A673 (cell line): ENCODE results near the gene MICU1. TPM values are rescaled to one million over a fixed set of nuclear protein-coding genes. Genes with fewer than 3 reads are reported as not detected.
"Not testable (repeated sequence)": the region's sequence is repeated elsewhere in the genome, so short reads cannot be mapped to it uniquely, and the experiment has no call there.

Experiments
- BruUV-seq: library from RNA; stranded (reverse); fragments of 400-500 nt; replicated peaks from 2 replicates; lab custom pipeline; 2021; lab: Mats Ljungman, UMichigan
- CTCF ChIA-PET: fragments of 300-600 bp; sonication (Branson Sonifier 250); formaldehyde crosslinking; loops from one replicate; lab custom pipeline; 2022; ENCODE audit warnings: antibody characterized with exemption; lab: Charles Lee
- POLR2A ChIA-PET: fragments of 300-600 bp; sonication (Branson Sonifier 250); formaldehyde crosslinking; loops from one replicate; lab custom pipeline; 2022; ENCODE audit warnings: antibody characterized with exemption; ENCODE audit not compliant: low non-redundant PET; lab: Charles Lee
- DNase-seq: peaks from one replicate; pipeline ENCODE4 v3.0.0-alpha.2; 2015; ENCODE audit warnings: low spot score
- H3K27ac ChIP-seq: fragments of 200-600 bp; sonication (generic); 2 replicates; pipeline ENCODE4 v1.5.1; 2016; ENCODE audit warnings: mixed run types, low read depth, mild to moderate bottlenecking, mixed read lengths, antibody characterized with exemption, low read length; ENCODE audit not compliant: poor library complexity, severe bottlenecking
- H3K27me3 ChIP-seq: fragments of 200-600 bp; sonication (generic); replicated peaks from 2 replicates; pipeline ENCODE4 v1.6.1; 2017; ENCODE audit warnings: mixed run types, low read depth, mild to moderate bottlenecking, mixed read lengths, antibody characterized with exemption, low read length; ENCODE audit not compliant: insufficient read depth, poor library complexity
- H3K36me3 ChIP-seq: fragments of 200-600 bp; sonication (generic); 2 replicates; pipeline ENCODE4 v1.6.1; 2016; ENCODE audit warnings: mixed run types, mild to moderate bottlenecking, mixed read lengths, antibody characterized with exemption, low read length; ENCODE audit not compliant: insufficient read depth, poor library complexity, severe bottlenecking
- H3K4me1 ChIP-seq: fragments of 200-600 bp; sonication (generic); 2 replicates; pipeline ENCODE4 v1.6.1; 2017; ENCODE audit warnings: mixed run types, mild to moderate bottlenecking, mixed read lengths, antibody characterized with exemption, low read length; ENCODE audit not compliant: insufficient read depth, poor library complexity, severe bottlenecking
- H3K4me3 ChIP-seq: fragments of 200-600 bp; sonication (generic); 2 replicates; pipeline ENCODE4 v1.5.1; 2016; ENCODE audit warnings: low read depth, mixed run types, mild to moderate bottlenecking, mixed read lengths, low read length; ENCODE audit not compliant: poor library complexity, severe bottlenecking
- H3K9me3 ChIP-seq: fragments of 200-600 bp; sonication (generic); 2 replicates; pipeline ENCODE4 v1.6.1; 2016; ENCODE audit warnings: mixed run types, low read depth, mild to moderate bottlenecking, mixed read lengths, antibody characterized with exemption, low read length; ENCODE audit not compliant: poor library complexity, severe bottlenecking
- CTCF ChIP-seq: fragments of 300-800, 200-600 bp; sonication (generic); conservative IDR thresholded peaks from 2 replicates; pipeline ENCODE4 v1.5.1; 2017; ENCODE audit warnings: low read depth, mild to moderate bottlenecking, antibody characterized with exemption, low read length, moderate library complexity, mixed read lengths
- EZH2 ChIP-seq: fragments of 200-600 bp; sonication (generic); IDR thresholded peaks from 2 replicates; pipeline ENCODE4 v1.6.1; 2017; ENCODE audit warnings: borderline replicate concordance, low read depth, mild to moderate bottlenecking, mixed read lengths, antibody characterized with exemption, low read length; ENCODE audit not compliant: poor library complexity, severe bottlenecking
- intact Hi-C: fragments of 100-400 bp; cut with micrococcal nuclease; formaldehyde crosslinking; loops from one replicate; pipeline ENCODE4 v1.10.0; 2022; ENCODE audit not compliant: unreplicated experiment
- total RNA-seq: library from RNA; stranded (reverse); gene quantifications from 2 replicates; pipeline ENCODE4 v1.2.3, GENCODE V29; 2021

Gene MICU1
- total RNA-seq, 1 experiment from 2014 or later, result 37.7 TPM

- intact Hi-C loops, result no loop called here
- POLR2A ChIA-PET, result no interaction called here
- Histone ChIP-seq H3K36me3 (no peaks in the 10 kb centered on the region), H3K4me3 (no peak overlapping the region), H3K27me3 (no peaks in the 10 kb centered on the region), H3K4me1 (no peaks in the 10 kb centered on the region), H3K27ac (no peak overlapping the region), H3K9me3 (no peaks in the 10 kb centered on the region)
- BruUV-seq, result no TSS peak
- CTCF ChIA-PET, result no interaction called here
- no peak for TF ChIP-seq CTCF
- TF ChIP-seq EZH2, result no peak
- no peak for DNase-seq
Measured at GRCh38 chr10:72388062-72388461, 237.8 kb downstream of the MICU1 start.

- Histone ChIP-seq H3K4me3 (no peak overlapping the region), H3K27me3 (no peaks in the 10 kb centered on the region), H3K4me1 (no peaks in the 10 kb centered on the region), H3K27ac (no peak overlapping the region), H3K36me3 (no peaks in the 10 kb centered on the region), H3K9me3 (no peaks in the 10 kb centered on the region)
- intact Hi-C loops, result no loop called here
- TF ChIP-seq CTCF, result no peak
- TF ChIP-seq EZH2, result no peak
- no TSS peak for BruUV-seq
- ChIA-PET POLR2A (no interaction called here), CTCF (interaction anchor here (0.6 kb wide), 1 partner anchor 264 kb away, joined by 7 read pairs; no protein-coding TSS in a partner anchor)
- no peak for DNase-seq
Measured at GRCh38 chr10:72386916-72387586, 238.8 kb downstream of the MICU1 start.

- ChIA-PET CTCF (no interaction called here), POLR2A (no interaction called here)
- Histone ChIP-seq H3K4me3 (no peak overlapping the region), H3K36me3 (no peaks in the 10 kb centered on the region), H3K9me3 (no peaks in the 10 kb centered on the region), H3K4me1 (peaks cover 5% of the 10 kb centered on the region), H3K27me3 (no peaks in the 10 kb centered on the region), H3K27ac (no peak overlapping the region)
- no TSS peak for BruUV-seq
- intact Hi-C loops, result no loop called here
- no peak for DNase-seq
- TF ChIP-seq CTCF, result no peak
- TF ChIP-seq EZH2, result no peak
Measured at GRCh38 chr10:72385724-72386123, 240.2 kb downstream of the MICU1 start.

- ChIA-PET CTCF (interaction anchor here (0.6 kb wide), 1 partner anchor 324 kb away, joined by 10 read pairs; no protein-coding TSS in a partner anchor), POLR2A (interaction anchor here (0.6 kb wide), 1 partner anchor 40 kb away, joined by 3 read pairs; no protein-coding TSS in a partner anchor)
- BruUV-seq, H3K9me3 ChIP-seq, H3K36me3 ChIP-seq, intact Hi-C loops, DNase-seq, H3K27ac ChIP-seq, H3K27me3 ChIP-seq, H3K4me3 ChIP-seq: not testable (repeated sequence)
- H3K4me1 ChIP-seq, result peaks cover 13% of the 10 kb centered on the region
Measured at GRCh38 chr10:72384982-72385381, 240.9 kb downstream of the MICU1 start.
